Right lobe of liver (tissue), 4 donors: ENCODE data around the gene MRPS7.

Experiments
- POLR2A ChIP-seq: fragments of 450-650 bp; IDR thresholded peaks from one replicate; pipeline ENCODE4 v1.6.1; 2017; ENCODE audit warnings: antibody characterized with exemption, mild to moderate bottlenecking
- TF ChIP-seq, protein P1 (sequence below), 4 donors: fragments of 200-600 bp in 3 of 4; fragments of 450-650 bp in 1 of 4; IDR thresholded peaks; one replicate each; pipeline versions ENCODE4 v1.5.1 to v1.8.0; 2016 to 2022; ENCODE audit warnings: antibody characterized with exemption in 4 of 4, mild to moderate bottlenecking in 2 of 4
- donor health status: DM: no; HTN: no; CAD: no.
- donor health status: DM: no; HTN: no; CAD: no.
- donor health status: DM: no; HTN: yes; CAD: no.

- TF ChIP-seq, protein P1, sequence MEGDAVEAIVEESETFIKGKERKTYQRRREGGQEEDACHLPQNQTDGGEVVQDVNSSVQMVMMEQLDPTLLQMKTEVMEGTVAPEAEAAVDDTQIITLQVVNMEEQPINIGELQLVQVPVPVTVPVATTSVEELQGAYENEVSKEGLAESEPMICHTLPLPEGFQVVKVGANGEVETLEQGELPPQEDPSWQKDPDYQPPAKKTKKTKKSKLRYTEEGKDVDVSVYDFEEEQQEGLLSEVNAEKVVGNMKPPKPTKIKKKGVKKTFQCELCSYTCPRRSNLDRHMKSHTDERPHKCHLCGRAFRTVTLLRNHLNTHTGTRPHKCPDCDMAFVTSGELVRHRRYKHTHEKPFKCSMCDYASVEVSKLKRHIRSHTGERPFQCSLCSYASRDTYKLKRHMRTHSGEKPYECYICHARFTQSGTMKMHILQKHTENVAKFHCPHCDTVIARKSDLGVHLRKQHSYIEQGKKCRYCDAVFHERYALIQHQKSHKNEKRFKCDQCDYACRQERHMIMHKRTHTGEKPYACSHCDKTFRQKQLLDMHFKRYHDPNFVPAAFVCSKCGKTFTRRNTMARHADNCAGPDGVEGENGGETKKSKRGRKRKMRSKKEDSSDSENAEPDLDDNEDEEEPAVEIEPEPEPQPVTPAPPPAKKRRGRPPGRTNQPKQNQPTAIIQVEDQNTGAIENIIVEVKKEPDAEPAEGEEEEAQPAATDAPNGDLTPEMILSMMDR (IDR thresholded peaks at IDR 0.05): no peak
- TF ChIP-seq POLR2A: no peak
These were observed 46.5 kb downstream of the MRPS7 start for GRCh38 chr17:75307957-75308731.
